ENCODE results near the gene KIF6. TPM values are rescaled to one million over a fixed set of nuclear protein-coding genes. Genes with fewer than 3 reads are reported as not detected.

KIF6 gene
- total RNA-seq, 1 experiment from 2014 or later, result not detected

GRCh38 chr6:39543950-39544349 lies 181.3 kb downstream of the KIF6 start:
- RAD21 ChIA-PET (ENCODE audit: low non-redundant PET in 1 of 2, low total read pairs in 2 of 2, uncharacterized antibody in 2 of 2, unreplicated experiment in 2 of 2), result no interaction called here
- H3K9me3 ChIP-seq (ENCODE audit: control insufficient read depth in 1 of 2, insufficient read depth in 1 of 2, low read depth in 1 of 2, low read length in 2 of 2), result no peaks in the 10 kb centered on the region
- peaks cover 38% of the 10 kb centered on the region for H3K27me3 ChIP-seq (ENCODE audit: insufficient read depth, low read length)
- DNase-seq (ENCODE audit: low read depth, low spot score) (no peak), ATAC-seq (no peak)
- no peaks in the 10 kb centered on the region for H3K4me1 ChIP-seq (ENCODE audit: control insufficient read depth in 1 of 2, insufficient read depth in 2 of 2, low read length in 2 of 2)
- no peaks in the 10 kb centered on the region for H3K9me2 ChIP-seq (ENCODE audit: insufficient read depth)
- no peak overlapping the region for H3K4me3 ChIP-seq (replicated peaks in 1 of 2; ENCODE audit: low read depth in 1 of 2, low read length in 2 of 2)
- no peaks in the 10 kb centered on the region for H3K79me2 ChIP-seq (ENCODE audit: insufficient read depth, low read length)
- BruUV-seq (replicated peaks), result no TSS peak
- H3K36me3 ChIP-seq (ENCODE audit: control insufficient read depth in 1 of 2, insufficient read depth in 2 of 2, low read length in 2 of 2), result no peaks in the 10 kb centered on the region
- H3K4me2 ChIP-seq (ENCODE audit: low read length), result no peak overlapping the region
- no peak overlapping the region for H2AFZ ChIP-seq (ENCODE audit: low read depth, low read length, poor library complexity, severe bottlenecking)
- no peak for TF ChIP-seq ZNF274 (IDR thresholded peaks at IDR 0.05; ENCODE audit: low read depth, low read length)
- no peak for TF ChIP-seq RAD21 (IDR thresholded peaks at IDR 0.05; ENCODE audit: low read depth)
- no peak for TF ChIP-seq CTCF (IDR thresholded peaks at IDR 0.05 in 2 of 3, conservative IDR thresholded peaks at IDR 0.05 in 1 of 3; ENCODE audit: borderline replicate concordance in 1 of 3, insufficient read depth in 1 of 3, low read depth in 2 of 3, low read length in 2 of 3)
- intact Hi-C loops (cut with micrococcal nuclease), result no loop called here
- H3K27ac ChIP-seq (ENCODE audit: low read depth, low read length), result no peak overlapping the region
- CTCF ChIA-PET, result no interaction called here
- no peak overlapping the region for H3K9ac ChIP-seq (ENCODE audit: low read length)
- POLR2A ChIA-PET, result no interaction called here
- no peaks in the 10 kb centered on the region for H4K20me1 ChIP-seq (ENCODE audit: insufficient read depth)

- H3K9ac ChIP-seq (ENCODE audit: low read length), result no peak overlapping the region
- H2AFZ ChIP-seq (ENCODE audit: low read depth, low read length, poor library complexity, severe bottlenecking), result no peak overlapping the region
- no peak overlapping the region for H3K27ac ChIP-seq (ENCODE audit: low read depth, low read length)
- RAD21 ChIA-PET (ENCODE audit: low non-redundant PET in 1 of 2, low total read pairs in 2 of 2, uncharacterized antibody in 2 of 2, unreplicated experiment in 2 of 2), result no interaction called here
- DNase-seq (ENCODE audit: low read depth, low spot score) (no peak), ATAC-seq (no peak)
- peaks cover 33% of the 10 kb centered on the region for H3K27me3 ChIP-seq (ENCODE audit: insufficient read depth, low read length)
- no peak overlapping the region for H3K4me3 ChIP-seq (replicated peaks in 1 of 2; ENCODE audit: low read depth in 1 of 2, low read length in 2 of 2)
- POLR2A ChIA-PET, result no interaction called here
- H3K4me1 ChIP-seq (ENCODE audit: control insufficient read depth in 1 of 2, insufficient read depth in 2 of 2, low read length in 2 of 2), result no peaks in the 10 kb centered on the region
- intact Hi-C loops (cut with micrococcal nuclease), result no loop called here
- CTCF ChIA-PET, result no interaction called here
- no TSS peak for BruUV-seq (replicated peaks)
- H3K9me2 ChIP-seq (ENCODE audit: insufficient read depth), result no peaks in the 10 kb centered on the region
- no peaks in the 10 kb centered on the region for H3K79me2 ChIP-seq (ENCODE audit: insufficient read depth, low read length)
- TF ChIP-seq CEBPB (IDR thresholded peaks at IDR 0.05; ENCODE audit: low read depth) (no peak), FOSL1 (IDR thresholded peaks at IDR 0.05; ENCODE audit: low read depth) (no peak), POLR2A (IDR thresholded peaks at IDR 0.05; ENCODE audit: borderline replicate concordance, extremely low read depth, insufficient read depth, insufficient read length) (no peak), SRF (IDR thresholded peaks at IDR 0.05; ENCODE audit: low read depth) (no peak), EZH2phosphoT487 (IDR thresholded peaks at IDR 0.05; ENCODE audit: borderline replicate concordance) (no peak), CTCF (IDR thresholded peaks at IDR 0.05 in 2 of 3, conservative IDR thresholded peaks at IDR 0.05 in 1 of 3; ENCODE audit: borderline replicate concordance in 1 of 3, insufficient read depth in 1 of 3, low read depth in 2 of 3, low read length in 2 of 3) (no peak), EGR1 (IDR thresholded peaks at IDR 0.05; ENCODE audit: low read depth) (no peak), ZFX (IDR thresholded peaks at IDR 0.05) (no peak)
- TF ChIP-seq, protein P1, sequence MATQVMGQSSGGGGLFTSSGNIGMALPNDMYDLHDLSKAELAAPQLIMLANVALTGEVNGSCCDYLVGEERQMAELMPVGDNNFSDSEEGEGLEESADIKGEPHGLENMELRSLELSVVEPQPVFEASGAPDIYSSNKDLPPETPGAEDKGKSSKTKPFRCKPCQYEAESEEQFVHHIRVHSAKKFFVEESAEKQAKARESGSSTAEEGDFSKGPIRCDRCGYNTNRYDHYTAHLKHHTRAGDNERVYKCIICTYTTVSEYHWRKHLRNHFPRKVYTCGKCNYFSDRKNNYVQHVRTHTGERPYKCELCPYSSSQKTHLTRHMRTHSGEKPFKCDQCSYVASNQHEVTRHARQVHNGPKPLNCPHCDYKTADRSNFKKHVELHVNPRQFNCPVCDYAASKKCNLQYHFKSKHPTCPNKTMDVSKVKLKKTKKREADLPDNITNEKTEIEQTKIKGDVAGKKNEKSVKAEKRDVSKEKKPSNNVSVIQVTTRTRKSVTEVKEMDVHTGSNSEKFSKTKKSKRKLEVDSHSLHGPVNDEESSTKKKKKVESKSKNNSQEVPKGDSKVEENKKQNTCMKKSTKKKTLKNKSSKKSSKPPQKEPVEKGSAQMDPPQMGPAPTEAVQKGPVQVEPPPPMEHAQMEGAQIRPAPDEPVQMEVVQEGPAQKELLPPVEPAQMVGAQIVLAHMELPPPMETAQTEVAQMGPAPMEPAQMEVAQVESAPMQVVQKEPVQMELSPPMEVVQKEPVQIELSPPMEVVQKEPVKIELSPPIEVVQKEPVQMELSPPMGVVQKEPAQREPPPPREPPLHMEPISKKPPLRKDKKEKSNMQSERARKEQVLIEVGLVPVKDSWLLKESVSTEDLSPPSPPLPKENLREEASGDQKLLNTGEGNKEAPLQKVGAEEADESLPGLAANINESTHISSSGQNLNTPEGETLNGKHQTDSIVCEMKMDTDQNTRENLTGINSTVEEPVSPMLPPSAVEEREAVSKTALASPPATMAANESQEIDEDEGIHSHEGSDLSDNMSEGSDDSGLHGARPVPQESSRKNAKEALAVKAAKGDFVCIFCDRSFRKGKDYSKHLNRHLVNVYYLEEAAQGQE (IDR thresholded peaks at IDR 0.05; ENCODE audit: low read depth), result no peak
- TF ChIP-seq, protein P2, sequence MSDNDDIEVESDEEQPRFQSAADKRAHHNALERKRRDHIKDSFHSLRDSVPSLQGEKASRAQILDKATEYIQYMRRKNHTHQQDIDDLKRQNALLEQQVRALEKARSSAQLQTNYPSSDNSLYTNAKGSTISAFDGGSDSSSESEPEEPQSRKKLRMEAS (IDR thresholded peaks at IDR 0.05), result no peak
- no peaks in the 10 kb centered on the region for H3K9me3 ChIP-seq (ENCODE audit: control insufficient read depth in 1 of 2, insufficient read depth in 1 of 2, low read depth in 1 of 2, low read length in 2 of 2)
- H3K36me3 ChIP-seq (ENCODE audit: control insufficient read depth in 1 of 2, insufficient read depth in 2 of 2, low read length in 2 of 2), result no peaks in the 10 kb centered on the region
- no peak overlapping the region for H3K4me2 ChIP-seq (ENCODE audit: low read length)
- H4K20me1 ChIP-seq (ENCODE audit: insufficient read depth), result no peaks in the 10 kb centered on the region
These were observed 182.1 kb downstream of the KIF6 start for GRCh38 chr6:39543095-39543494.
